ENCODE results near the gene PITPNC1.
A peak's percentile ranks its signal among the peaks of the same experiment; 100 is the strongest.
"Not testable (repeated sequence)": the region's sequence is repeated elsewhere in the genome, so short reads cannot be mapped to it uniquely, and the experiment has no call there.

PITPNC1 gene

DNA sequence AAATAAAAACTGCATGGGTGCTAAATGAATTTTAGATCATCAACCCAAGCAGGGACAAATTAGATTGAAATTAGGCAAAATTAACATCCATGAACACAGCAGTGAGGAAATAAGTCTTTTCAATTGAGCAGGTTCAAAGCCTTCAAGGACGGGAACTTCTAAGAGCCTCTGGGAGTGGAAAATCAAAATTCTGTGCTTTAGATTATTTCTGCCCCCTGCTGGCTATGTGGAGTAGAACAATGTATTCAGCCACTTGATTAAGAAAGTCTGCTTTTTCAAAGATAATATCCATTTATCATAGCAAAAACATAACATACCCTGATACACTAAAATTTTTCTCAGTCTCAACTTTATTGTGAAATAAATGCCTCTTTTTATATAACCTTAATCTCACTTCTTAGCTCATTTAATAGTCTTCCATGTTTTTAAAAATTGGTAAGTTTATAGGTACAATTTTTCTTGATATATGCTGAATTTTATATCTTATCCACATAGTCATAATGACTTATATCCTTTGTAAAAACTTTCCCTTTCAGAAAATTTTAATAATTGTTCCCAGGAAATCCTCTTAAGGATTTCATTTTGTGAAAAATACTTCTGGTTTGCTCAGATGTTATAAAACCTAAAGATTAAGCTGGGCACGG lies 312.6 kb downstream of the PITPNC1 start:
- DNase-seq (ENCODE audit: low spot score): peak; percentile 63

DNA sequence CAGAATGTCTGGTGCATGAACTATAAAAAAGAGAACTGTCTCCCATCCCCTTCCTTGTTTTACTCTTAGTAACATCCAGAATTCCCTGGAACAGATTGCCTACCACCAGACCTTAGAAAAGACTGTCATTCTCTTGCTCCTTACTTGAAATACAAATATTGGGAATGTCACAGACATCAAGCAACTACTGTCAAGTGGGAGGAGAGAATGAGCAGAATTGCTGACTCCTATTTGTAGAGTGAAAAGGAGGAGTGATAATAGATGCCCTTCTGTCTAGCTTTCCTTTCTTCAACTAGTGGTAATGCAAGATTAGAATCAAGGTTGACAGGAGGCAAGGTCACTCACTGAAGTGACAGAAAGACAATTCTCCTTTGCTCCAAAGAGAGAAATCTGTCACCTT lies 316.7 kb downstream of the PITPNC1 start:
- no peak for DNase-seq (ENCODE audit: low spot score)

DNA sequence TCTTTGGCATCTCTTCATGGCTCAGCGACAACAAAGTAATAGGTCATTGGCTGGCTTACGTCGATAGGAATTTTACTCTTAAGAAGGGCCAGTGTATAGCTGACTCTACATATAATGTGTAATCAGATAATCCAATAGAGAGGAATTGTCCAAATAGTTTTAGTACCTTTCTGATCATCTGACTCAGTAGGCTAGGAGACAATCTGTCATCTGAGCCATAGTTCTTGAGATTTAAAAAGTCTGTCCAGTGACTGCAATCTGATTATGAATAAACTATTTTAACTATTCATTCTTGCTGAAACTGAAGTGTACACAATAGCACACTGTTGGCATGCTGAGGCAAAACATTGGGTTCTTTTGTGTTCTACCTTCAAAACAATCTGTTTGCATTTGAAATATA lies 319.3 kb downstream of the PITPNC1 start:
- no peak for DNase-seq (ENCODE audit: low spot score)

DNA sequence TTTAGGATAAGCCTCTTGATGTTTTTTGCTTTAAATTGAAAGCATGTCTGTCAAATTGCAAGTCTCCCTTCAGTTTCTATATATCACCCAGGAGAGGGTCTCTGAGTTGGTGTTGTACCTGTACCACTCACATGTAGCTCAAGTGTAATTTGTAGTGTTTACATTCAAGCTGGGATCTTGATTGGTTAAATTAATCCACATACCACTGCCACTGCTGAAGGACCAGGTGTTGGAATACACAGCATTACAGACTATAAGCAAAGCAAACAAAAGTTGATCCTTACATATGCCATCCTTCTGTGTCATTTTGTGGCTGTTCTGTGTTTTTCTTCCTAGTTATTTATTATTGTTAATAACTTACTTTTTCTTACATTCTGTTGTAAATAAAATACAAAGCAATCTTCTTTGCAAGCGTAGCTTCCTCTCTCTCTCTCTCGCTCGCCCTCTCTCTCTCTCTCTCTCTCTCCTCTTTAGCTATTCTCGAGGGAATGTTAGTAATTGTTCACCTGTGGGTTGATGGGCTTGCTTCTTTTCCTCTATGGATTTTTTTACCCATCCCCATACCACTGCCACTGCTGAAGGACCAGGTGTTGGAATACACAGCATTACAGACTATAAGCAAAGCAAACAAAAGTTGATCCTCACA lies 319.9 kb downstream of the PITPNC1 start:
- no peak for DNase-seq (ENCODE audit: low spot score)

DNA sequence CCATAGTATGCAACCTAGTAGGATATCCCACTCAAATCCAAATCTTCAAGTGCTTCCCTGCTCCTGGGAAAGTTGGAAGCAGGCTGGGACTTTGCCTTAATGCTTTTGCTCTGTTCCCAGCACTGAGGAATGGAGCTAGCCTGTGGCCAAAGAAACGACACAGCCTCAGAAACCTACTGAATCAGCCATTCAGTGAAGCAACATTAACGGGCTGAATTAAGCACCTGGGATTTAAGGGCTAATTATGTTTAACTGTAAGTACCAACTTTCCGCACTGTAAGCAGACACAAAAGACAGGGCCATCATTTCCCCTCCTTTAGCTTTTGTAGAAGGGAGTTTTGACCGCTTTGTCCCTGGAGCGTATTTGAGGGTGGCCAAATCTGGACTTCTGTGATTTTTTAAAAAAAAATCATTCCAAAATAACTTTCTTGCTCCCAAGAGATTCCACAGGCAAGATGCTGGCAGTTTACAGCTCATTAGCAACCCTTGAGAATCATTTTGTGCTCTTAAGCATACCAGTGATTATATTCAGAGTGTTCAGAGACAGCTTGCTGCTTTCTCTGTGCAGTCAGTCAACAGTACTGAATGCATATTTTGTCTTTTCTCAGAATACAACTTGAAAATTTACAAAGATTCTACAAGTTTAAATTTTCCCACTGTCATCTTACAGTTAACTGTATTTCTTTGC lies 323.1 kb downstream of the PITPNC1 start:
- DNase-seq (ENCODE audit: low spot score): no peak

DNA sequence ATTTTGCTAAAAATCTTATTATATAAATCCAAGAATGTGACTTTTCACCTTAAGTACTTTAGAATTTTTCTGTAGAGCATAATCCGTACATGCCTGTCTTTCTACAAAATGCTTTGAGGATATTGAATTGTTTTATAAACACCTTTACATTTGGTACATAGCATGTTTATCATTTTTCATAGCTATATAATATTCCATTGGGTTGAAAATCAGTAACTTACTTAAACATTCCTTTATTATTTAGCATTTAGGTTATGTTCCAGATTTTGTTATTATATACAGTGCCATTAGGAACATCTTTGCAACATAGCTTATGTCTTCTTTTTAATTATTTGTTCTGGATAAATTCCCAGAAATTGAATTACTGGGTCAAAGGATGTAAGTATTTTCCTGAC lies 323.6 kb downstream of the PITPNC1 start:
- DNase-seq (ENCODE audit: low spot score): no peak

DNA sequence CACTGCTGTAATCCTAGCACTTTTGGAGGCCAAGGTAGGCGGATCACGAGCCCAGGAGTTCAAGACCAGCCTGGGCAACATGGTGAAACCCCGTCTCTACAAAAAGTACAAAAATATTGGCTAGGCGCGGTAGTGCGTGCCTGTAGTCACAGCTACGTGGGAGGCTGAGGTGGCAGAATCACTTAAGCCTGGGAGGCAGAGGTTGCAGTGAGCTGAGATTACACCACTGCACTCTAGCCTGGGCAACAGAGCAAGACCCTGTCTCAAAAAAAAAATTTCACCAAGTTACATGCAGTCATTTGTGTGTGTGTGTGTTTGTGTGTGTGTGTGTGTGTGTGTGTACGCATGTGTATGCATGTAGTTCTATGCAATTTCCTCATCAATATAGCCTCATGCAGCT lies 325.8 kb downstream of the PITPNC1 start:
- DNase-seq (ENCODE audit: low spot score): not testable (repeated sequence)

DNA sequence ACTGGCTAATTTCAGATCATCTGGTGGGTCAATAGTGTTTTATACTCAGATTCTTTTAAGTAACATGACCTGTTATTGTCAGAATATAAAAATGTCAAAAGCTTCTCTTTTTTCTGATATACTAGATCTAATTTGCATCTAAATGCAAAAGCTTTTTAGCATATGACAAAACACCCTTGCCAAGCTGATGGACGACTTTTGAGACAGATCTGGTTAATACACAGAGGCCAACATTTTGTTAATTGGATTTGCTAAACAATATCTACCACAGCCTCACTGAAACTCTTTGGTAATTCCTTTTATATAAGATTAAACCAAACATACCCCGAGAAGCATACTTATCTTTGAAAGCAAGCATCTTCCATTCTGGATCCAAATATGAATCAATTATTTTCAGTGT lies 330.4 kb downstream of the PITPNC1 start:
- DNase-seq (ENCODE audit: low spot score): no peak

DNA sequence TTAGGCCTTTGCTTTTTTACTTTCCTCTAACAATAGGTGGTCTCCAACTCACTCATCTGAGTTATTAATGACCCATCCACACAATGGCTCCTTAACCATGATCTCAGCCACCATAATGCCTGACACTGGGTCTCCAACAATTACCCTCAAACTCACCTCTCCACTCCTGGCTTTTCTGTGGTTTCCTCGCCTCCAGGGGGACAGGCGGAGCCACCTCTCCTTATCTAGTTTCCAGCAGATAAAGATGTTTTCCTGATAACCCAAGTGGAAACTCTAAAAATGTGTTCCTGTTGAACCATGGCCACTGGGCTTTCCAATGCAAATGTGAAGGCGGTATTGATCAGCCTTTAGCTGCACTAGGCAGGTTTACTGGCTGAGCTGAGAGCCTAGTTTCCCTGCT lies 331.3 kb downstream of the PITPNC1 start:
- no peak for DNase-seq (ENCODE audit: low spot score)

DNA sequence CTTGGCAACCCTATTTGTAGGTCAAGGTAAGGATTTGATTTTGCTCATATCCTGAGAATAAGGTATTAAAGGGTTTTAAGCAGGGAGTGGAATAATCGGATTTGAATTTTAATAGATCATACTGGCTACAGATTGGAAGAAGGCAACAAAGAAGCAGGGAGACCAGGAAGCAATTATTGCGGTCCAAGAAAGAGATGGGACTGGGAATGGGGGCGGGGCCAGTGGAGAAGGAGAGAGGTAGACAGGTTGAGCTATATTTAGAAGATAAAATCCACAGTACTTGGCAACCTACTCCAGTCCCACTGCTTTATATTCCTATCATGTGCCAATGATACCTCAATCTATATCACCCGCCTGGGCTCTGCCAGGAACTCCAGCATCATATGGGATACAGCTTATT lies 334.8 kb downstream of the PITPNC1 start:
- no peak for DNase-seq (ENCODE audit: low spot score)

DNA sequence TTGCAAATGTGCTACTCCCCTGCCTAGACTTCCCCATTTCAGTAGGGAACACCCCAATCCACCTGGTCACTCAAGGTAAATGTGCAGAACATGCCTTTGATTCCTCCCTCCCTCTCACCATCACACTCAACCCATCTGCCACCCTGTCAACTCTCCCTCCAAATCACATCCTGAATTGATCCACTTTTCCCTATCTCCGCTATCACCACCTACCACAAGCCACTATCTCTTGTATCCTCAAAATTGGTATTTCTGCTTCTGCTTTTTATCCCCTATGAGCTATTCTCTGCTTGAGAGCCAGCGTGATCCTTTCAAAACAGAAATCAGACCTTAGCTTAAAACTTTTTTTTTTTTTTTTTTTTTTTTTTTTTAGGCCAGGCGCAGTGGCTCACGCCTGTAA lies 335.3 kb downstream of the PITPNC1 start:
- no peak for DNase-seq (ENCODE audit: low spot score)

DNA sequence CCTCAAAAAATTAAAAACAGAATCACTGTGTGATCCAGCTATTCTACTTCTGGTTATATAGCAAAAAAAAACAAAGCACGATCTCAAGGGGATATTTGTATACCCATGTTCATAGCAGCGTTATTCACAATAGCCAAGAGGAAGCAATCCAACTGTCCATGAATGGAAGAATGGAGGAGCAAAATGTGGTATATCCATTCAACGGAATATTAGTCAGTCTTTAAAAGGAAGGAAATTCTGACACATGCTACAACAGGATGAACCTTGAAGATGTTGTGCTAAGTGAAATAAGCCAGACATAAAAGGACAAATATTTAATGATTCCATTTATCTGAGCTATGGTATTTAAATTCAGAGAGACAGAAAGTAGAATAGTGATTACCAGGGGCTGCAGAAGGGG lies 336.1 kb downstream of the PITPNC1 start:
- no peak for DNase-seq (ENCODE audit: low spot score)

DNA sequence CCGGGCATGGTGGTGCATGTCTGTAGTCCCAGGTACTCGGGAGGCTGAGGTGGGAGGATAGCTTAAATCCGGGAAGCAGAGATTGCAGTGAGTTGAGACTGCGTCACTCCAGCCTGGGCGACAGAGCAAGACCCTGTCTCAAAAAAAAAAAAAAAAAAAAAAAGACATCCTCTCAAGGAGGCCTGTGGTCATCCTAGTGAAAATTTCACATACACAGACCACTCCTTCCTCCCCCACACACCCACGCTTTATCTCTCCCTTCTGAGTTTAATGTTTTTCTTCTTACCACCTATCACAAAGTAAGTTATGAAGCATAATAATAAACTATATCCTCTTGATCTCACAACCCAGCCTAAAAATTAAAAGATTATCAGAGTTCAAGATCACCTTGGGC lies 339.3 kb downstream of the PITPNC1 start:
- no peak for DNase-seq (ENCODE audit: low spot score)

DNA sequence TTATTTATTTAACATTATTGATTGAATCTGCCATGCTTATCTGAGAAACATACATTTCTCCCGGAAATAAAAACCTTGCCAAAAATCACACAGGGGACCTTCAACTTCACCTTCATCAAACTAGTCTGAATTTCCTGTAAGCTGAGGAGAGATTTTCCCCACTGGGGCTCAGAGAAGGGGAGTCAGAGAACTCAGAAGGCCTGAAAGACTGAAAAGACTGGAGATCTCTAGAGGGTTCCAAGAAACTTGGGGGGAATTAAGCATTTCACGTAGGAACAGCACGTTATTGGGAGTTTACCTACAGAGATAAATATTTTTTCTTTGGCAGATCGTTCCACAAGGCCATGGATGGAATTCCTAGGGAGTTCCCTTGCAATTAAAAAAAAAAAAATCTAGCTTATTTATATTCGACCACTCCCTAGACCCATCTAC lies 340.1 kb downstream of the PITPNC1 start:
- DNase-seq (ENCODE audit: low spot score): peak; percentile 1

DNA sequence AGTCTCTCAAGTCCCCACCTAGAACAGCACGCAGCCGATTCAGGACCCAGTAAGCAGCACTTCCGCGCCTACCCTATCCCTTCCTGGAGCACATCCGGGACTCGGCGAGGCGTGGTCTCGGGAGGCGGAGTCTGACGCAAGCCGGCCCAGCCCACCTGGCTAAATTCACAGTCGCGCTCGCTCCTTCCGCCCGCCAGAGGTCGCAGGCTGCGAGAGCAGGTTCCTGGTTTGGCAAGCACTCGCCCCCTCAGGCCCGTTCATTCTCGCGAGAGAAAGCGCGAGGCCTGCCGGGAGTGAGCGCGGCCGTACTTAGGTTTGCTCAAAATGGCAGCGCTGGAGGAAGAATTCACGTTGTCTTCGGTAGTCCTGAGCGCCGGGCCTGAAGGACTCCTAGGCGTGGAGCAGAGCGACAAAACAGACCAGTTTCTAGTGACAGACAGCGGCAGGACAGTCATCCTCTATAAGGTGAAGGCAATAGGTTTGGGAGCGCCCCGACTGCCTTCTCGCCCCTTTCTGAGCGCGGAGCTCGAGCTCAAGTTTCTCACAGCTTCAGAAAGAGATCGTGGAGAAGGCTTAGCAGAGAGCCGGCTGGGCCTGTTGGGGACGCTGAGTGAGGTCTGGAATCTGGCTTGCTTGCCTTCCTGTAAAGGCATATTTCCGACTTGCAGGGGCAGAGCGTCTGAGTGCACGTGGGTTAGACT lies 340.7 kb downstream of the PITPNC1 start, which contains the start of gene NOL11:
NOL11 (plus strand) TSS at position 313 of the 701 bp plus-strand sequence; CDS start at position 325, 12 bp downstream.
- DNase-seq (ENCODE audit: low spot score): peak; percentile 99

DNA sequence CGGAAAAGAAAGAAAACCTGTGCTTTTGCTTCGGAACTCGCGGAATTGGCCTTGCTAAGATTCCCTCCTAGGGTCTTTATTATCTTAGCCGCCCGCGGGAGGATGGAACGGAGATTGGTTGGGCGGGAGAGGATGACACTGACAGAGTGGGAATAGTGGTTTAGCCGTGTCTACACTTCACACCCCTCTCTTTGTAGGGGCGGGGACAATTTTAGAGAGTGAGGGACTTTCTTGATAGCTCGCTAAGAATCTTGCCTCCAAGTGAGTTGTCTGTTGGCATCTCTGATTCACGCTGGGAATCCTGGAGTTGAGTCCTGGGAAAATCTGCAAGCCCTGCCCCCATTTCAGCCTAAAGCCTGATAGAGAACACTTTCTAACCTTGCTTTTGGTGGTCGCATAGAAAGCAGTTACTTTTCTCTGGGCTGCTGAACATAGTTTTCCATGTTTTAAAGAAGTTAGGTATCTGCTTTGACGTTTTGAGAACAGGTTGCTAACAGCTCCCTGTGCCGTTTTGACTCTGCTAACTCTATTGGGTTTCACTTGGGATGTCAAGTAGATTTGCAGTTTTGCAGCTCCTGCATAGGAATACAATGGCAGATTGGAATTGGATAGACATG lies 341.4 kb downstream of the PITPNC1 start:
- DNase-seq (ENCODE audit: low spot score): peak; percentile 9

DNA sequence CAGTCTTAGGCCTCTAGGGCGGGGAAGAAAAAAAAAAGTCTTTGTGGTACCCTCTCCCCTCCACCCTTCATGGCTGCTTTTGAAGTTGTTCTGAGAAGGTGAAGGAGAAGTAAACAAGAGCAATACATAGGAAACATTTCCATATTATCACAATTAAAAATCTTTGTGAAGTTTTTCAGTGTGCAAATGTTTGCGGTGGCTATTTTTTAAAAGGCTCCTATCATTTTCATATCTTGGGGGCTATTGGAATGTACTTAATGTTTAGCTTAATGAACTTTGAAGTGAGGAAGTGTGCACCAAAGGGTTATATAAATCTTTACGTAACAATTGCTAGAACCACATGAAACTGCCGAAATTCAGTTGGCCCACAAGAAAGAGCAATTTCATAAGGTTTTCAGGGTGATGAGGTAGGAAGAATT lies 348.3 kb downstream of the PITPNC1 start:
- peak; percentile 13 for DNase-seq (ENCODE audit: low spot score)

DNA sequence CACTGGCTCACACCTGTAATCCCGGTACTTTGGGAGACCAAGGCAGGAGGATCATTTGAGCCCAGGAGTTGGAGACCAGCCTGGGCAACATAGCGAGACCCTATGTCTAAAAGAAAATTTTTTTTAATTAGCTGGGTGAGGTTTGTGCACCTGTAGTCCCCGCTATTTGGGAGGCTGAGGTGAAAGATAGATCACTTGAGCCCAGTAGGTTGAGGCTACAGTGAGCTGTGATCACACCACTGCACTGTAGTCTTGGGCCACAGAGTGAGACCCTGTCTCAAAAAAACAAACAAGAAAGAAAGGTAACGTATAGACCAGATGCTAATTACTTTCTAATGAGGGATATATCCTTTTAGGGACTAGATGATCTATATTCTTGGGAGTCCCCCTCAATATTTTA lies 348.7 kb downstream of the PITPNC1 start:
- no peak for DNase-seq (ENCODE audit: low spot score)

DNA sequence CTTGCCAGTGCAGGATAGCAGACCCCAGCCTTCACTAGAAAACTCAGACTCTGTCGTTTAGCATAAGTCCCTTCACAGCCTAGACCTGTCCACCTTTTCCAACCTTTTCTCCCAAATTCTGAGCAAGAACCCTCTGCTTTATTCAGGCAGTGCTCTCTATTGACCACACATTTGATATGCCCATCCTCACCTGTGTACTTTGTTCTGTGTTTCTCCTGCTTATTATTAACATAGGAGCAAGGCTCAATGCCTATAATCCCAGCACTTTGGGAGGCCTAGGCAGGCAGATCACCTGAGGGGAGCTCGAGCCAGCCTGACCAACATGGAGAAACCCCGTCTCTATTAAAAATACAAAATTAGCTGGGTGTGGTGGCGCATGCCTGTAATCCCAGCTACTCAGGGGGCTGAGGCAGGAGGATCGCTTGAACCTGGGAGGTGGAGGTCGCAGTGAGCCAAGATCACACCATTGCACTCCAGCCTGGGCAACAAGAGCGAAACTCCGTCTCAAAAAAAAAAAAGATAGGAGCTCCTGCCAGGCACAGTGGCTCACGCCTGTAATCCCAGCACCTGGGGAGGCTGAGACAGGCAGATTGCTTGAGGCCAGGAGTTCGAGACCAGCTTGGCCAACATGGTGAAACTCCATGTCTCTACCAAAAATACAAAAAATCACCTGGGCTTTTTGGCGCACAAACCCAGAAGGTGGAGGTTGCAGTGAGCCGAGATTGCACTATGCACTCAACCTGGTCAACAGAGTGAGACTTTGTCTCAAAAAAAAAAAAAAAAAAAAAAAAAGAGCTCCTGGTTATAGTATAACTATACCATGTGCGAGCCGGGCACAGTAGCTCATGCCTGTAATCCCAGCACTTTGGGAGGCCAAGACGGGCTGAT lies 350.3 kb downstream of the PITPNC1 start:
- not testable (repeated sequence) for DNase-seq (ENCODE audit: low spot score)

DNA sequence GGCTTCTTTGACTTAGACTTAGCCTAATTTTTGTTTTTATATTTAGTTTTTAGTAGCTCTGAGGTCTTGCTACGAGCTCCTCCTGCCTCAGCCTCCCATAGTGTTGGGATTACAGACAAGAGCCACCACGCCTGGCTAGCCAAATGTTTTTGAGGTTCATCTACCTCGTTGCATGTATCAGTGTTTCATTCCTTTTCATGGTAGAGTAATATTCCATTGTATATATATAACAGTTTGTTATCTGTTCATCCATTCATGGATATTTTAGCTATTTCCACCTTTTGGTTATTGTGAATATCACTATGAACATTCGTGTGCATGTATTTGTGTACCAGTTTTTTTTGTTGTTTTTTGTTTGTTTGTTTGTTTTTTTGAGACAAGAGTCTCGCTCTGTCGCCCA lies 352.8 kb downstream of the PITPNC1 start:
- DNase-seq (ENCODE audit: low spot score): no peak

DNA sequence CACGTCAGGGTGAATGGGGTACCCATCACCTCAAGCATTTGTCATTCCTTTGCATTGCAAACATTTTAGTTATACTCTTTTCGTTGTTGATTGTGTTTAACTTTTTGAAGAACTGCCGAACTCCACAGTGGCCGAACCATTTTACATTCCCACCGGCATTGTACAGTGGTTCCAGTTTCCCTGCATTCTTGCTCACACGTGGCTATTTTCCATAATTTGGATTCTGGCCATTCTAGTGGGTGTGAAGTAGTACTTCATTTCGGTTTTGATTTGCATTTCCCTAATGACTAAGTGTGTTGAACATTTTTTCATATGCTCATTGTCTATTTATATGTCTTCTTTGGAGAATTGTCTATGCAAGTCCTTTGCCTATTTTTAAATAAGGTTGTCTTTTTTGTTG lies 353.6 kb downstream of the PITPNC1 start:
- DNase-seq (ENCODE audit: low spot score): no peak

Data from CD4-positive, alpha-beta T cell treated with Interleukin-6 at 100 ng/mL for 8 hours (primary cell).